B cell (primary cell): ENCODE results near the gene SERPINA10.

ENCODE experiments used
- CTCF ChIP-seq: fragments of 200-600 bp; IDR thresholded peaks from one replicate; pipeline ENCODE4 v1.8.0; 2022; ENCODE audit warnings: antibody characterized with exemption, mild to moderate bottlenecking
- EZH2 ChIP-seq: IDR thresholded peaks from 2 replicates; pipeline ENCODE4 v1.6.1; 2012; ENCODE audit warnings: borderline replicate concordance, low read depth, mild to moderate bottlenecking, moderate library complexity, low read length; ENCODE audit not compliant: insufficient read depth, poor library complexity, severe bottlenecking

- no peak for TF ChIP-seq CTCF
- no peak for TF ChIP-seq EZH2
Observed at GRCh38 chr14:94341656-94342333, 48.7 kb upstream of the SERPINA10 start.
